ENCODE data around the gene HOXC11. TPM values are rescaled to one million over a fixed set of nuclear protein-coding genes. Genes with fewer than 3 reads are reported as not detected.

HOXC11 gene
- total RNA-seq, 3 donors from 2014 or later (not counting 1 experiment from before 2014, with no cell fraction given): not detected

GRCh38 chr12:53986686-53987483 is 14.0 kb downstream of the HOXC11 start:
- TF ChIP-seq, protein P1, sequence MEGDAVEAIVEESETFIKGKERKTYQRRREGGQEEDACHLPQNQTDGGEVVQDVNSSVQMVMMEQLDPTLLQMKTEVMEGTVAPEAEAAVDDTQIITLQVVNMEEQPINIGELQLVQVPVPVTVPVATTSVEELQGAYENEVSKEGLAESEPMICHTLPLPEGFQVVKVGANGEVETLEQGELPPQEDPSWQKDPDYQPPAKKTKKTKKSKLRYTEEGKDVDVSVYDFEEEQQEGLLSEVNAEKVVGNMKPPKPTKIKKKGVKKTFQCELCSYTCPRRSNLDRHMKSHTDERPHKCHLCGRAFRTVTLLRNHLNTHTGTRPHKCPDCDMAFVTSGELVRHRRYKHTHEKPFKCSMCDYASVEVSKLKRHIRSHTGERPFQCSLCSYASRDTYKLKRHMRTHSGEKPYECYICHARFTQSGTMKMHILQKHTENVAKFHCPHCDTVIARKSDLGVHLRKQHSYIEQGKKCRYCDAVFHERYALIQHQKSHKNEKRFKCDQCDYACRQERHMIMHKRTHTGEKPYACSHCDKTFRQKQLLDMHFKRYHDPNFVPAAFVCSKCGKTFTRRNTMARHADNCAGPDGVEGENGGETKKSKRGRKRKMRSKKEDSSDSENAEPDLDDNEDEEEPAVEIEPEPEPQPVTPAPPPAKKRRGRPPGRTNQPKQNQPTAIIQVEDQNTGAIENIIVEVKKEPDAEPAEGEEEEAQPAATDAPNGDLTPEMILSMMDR (IDR thresholded peaks at IDR 0.05): no peak
- peaks cover 5% of the 10 kb centered on the region for H3K36me3 Mint-ChIP-seq
- H3K27me3 Mint-ChIP-seq (ENCODE audit: low read depth in 2 of 2): peaks cover 85 to 90% of the 10 kb centered on the region in 2 donors
- H3K27me3 ChIP-seq (ENCODE audit: control insufficient read depth, insufficient read depth, low read length): peaks cover 92% of the 10 kb centered on the region
- no peak for DNase-seq
- peaks cover 30 to 49% of the 10 kb centered on the region in 2 donors for H3K4me1 Mint-ChIP-seq
- H3K4me3 Mint-ChIP-seq: peak overlapping the region; percentile 59
- intact Hi-C loops (cut with micrococcal nuclease): loop anchor here (10.0 kb wide), 1 partner anchor 192 kb away; no protein-coding TSS in a partner anchor
- 36% methylated on average over 17 of the region's 21 CpGs for WGBS (ENCODE audit: insufficient coverage)
- peaks cover 5% of the 10 kb centered on the region for H3K9me3 ChIP-seq (ENCODE audit: control insufficient read depth, insufficient read depth, low read length)
- no peaks in the 10 kb centered on the region for H3K36me3 ChIP-seq (ENCODE audit: control insufficient read depth, insufficient read depth, low read length)
- peaks cover 30% of the 10 kb centered on the region for H3K4me1 ChIP-seq (ENCODE audit: control insufficient read depth, insufficient read depth, low read length)
- H3K4me3 ChIP-seq (ENCODE audit: low read length): no peak overlapping the region
- no peak overlapping the region for H3K27ac Mint-ChIP-seq
- no peaks in the 10 kb centered on the region for H3K9me3 Mint-ChIP-seq
- no peak for ATAC-seq
- H3K27ac ChIP-seq (ENCODE audit: low read length): no peak overlapping the region

- H3K4me3 ChIP-seq (ENCODE audit: low read length): no peak overlapping the region
- intact Hi-C loops (cut with micrococcal nuclease): loop anchor here (2.0 to 10.0 kb wide), 2 partner anchors 15 to 193 kb away; no protein-coding TSS in a partner anchor
- Mint-ChIP-seq H3K36me3 (peaks cover 5% of the 10 kb centered on the region), H3K4me3 (no peak overlapping the region), H3K27ac (no peak overlapping the region), H3K9me3 (no peaks in the 10 kb centered on the region), H3K27me3 (ENCODE audit: low read depth in 2 of 2) (peaks cover 87 to 92% of the 10 kb centered on the region in 2 donors), H3K4me1 (peaks cover 30 to 49% of the 10 kb centered on the region in 2 donors)
- H3K27me3 ChIP-seq (ENCODE audit: control insufficient read depth, insufficient read depth, low read length): peaks cover 90% of the 10 kb centered on the region
- H3K27ac ChIP-seq (ENCODE audit: low read length): no peak overlapping the region
- WGBS (ENCODE audit: insufficient coverage): 38% methylated on average over 4 of the region's 4 CpGs
- no peaks in the 10 kb centered on the region for H3K36me3 ChIP-seq (ENCODE audit: control insufficient read depth, insufficient read depth, low read length)
- H3K9me3 ChIP-seq (ENCODE audit: control insufficient read depth, insufficient read depth, low read length): peaks cover 5% of the 10 kb centered on the region
- ATAC-seq: no peak
- H3K4me1 ChIP-seq (ENCODE audit: control insufficient read depth, insufficient read depth, low read length): peaks cover 30% of the 10 kb centered on the region
- TF ChIP-seq, protein P1 (IDR thresholded peaks at IDR 0.05): no peak
- DNase-seq: no peak
These were observed 14.9 kb downstream of the HOXC11 start for GRCh38 chr12:53987787-53988230.

DNA sequence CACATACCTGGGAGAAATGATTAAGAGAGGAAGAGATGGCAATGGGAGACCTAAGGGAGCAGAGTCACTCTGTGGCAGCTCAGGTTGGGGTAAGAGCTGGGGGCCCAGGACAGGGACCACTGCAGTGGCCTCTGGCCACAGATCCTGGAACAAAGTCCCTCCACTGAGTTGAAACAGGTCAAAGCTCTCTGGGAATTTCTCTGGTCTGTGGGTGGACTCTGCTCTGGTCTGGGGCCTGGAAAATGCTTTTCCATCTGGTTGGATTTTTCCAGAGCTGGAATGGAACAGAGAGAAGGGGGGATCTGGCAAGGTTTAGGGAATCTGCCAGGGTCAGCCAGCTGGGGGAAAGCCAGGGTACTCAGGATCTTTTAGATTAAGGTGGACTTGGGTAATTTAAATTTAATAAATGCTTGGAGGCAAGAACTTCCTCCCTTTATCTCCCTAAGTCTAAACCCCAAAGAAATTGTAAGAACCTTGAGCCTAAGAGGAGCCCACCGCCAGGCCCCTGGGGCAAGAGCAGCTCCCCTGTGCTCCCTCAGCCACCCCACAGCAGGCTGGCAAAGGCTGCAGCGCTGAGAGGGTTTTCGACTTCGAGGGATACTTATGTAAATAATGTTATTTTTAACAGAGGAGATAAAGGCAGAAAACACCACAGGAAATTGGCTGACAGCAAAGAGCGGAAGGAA is 15.8 kb downstream of the HOXC11 start:
- WGBS (ENCODE audit: insufficient coverage): 10% methylated on average over 5 of the region's 5 CpGs

More for the DNA sequence above, 15.8 kb downstream of the HOXC11 start:
- peaks cover 34 to 53% of the 10 kb centered on the region in 2 donors for H3K4me1 Mint-ChIP-seq
- H3K36me3 Mint-ChIP-seq: peaks cover 5% of the 10 kb centered on the region
- Histone ChIP-seq H3K4me3 (ENCODE audit: low read length) (no peak overlapping the region), H3K9me3 (ENCODE audit: control insufficient read depth, insufficient read depth, low read length) (peaks cover 5% of the 10 kb centered on the region), H3K4me1 (ENCODE audit: control insufficient read depth, insufficient read depth, low read length) (peaks cover 30% of the 10 kb centered on the region), H3K27me3 (ENCODE audit: control insufficient read depth, insufficient read depth, low read length) (peaks cover 91% of the 10 kb centered on the region), H3K36me3 (ENCODE audit: control insufficient read depth, insufficient read depth, low read length) (no peaks in the 10 kb centered on the region), H3K27ac (ENCODE audit: low read length) (no peak overlapping the region)
- ATAC-seq: no peak
- H3K27ac Mint-ChIP-seq: no peak overlapping the region
- TF ChIP-seq, protein P1 (IDR thresholded peaks at IDR 0.05): no peak
- intact Hi-C loops (cut with micrococcal nuclease): loop anchor here (2.0 to 10.0 kb wide), 2 partner anchors 14 to 194 kb away; no protein-coding TSS in a partner anchor
- peaks cover 87 to 92% of the 10 kb centered on the region in 2 donors for H3K27me3 Mint-ChIP-seq (ENCODE audit: low read depth in 2 of 2)
- no peak for DNase-seq
- H3K9me3 Mint-ChIP-seq: no peaks in the 10 kb centered on the region
- H3K4me3 Mint-ChIP-seq: peak overlapping the region; percentile 56

Measured in natural killer cell (primary cell).